Body of pancreas (tissue), 4 donors: ENCODE data around the gene ATRIP.

ENCODE experiments used
- POLR2A ChIP-seq, 3 donors: fragments of 450-650 bp; IDR thresholded peaks; one replicate each; pipeline ENCODE4 v1.6.1; 2016; ENCODE audit warnings: antibody characterized with exemption in 3 of 3, mild to moderate bottlenecking in 2 of 3
- TF ChIP-seq, protein P1 (sequence below), 7 experiments: fragments of 450-650 bp in 4 of 7; fragments of 200-600 bp in 3 of 7; sonication (generic) in 3 of 7; IDR thresholded peaks; one replicate each; pipeline ENCODE4 v1.5.1; 2016 to 2019; ENCODE audit warnings: antibody characterized with exemption in 7 of 7

DNA sequence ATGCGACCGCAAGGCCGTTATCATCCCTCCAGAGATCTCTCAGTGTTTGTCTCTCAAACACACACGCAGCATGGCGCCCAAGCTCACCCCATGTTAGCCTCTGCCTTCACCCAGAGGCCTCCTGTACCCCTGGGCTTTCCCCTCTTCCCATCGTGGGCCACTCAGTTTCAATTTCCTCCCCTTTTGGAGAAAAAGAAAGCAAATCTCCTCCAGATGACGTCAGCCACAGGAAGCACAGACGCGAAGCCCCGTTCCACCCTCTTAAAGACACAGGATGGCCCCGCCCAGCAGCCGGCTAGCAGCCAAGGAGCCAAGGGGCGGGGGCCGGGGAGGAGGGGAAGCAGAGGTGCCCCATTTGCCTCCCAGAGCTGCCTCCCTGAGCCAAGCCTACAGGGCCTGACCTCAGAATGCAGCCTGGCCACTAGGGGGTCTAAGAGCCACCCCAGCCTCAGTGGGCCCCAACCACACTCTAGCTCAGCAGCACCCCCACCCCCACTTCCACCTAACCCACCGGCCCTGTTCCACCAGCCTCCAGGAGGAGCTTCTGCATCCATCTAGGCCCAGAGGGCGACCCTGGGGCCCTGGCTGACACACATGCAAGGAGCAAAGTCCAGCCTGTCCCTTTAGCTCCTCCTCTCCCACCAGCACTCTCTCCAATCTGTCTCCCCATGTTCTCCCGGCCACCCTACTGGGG lies 26.5 kb downstream of the ATRIP start:
- TF ChIP-seq POLR2A (IDR thresholded peaks at IDR 0.05): peak; percentile 40 to 79 (median 78)
- TF ChIP-seq, protein P1, sequence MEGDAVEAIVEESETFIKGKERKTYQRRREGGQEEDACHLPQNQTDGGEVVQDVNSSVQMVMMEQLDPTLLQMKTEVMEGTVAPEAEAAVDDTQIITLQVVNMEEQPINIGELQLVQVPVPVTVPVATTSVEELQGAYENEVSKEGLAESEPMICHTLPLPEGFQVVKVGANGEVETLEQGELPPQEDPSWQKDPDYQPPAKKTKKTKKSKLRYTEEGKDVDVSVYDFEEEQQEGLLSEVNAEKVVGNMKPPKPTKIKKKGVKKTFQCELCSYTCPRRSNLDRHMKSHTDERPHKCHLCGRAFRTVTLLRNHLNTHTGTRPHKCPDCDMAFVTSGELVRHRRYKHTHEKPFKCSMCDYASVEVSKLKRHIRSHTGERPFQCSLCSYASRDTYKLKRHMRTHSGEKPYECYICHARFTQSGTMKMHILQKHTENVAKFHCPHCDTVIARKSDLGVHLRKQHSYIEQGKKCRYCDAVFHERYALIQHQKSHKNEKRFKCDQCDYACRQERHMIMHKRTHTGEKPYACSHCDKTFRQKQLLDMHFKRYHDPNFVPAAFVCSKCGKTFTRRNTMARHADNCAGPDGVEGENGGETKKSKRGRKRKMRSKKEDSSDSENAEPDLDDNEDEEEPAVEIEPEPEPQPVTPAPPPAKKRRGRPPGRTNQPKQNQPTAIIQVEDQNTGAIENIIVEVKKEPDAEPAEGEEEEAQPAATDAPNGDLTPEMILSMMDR (IDR thresholded peaks at IDR 0.05): peak in 6 of 7 experiments; percentile 23 to 57 (median 44)
